ENCODE results near the gene GGCT. TPM values are rescaled to one million over a fixed set of nuclear protein-coding genes. Genes with fewer than 3 reads are reported as not detected.

Gene GGCT
- total RNA-seq, 4 donors from 2014 or later: 3.6 to 21.3 (median 16.5) TPM

GRCh38 chr7:30459591-30460245 is 44.9 kb downstream of the GGCT start:
- Histone ChIP-seq H3K27ac (peak overlapping the region; percentile 55 to 74 (median 71)), H3K36me3 (peaks cover 0 to 17% (median 4%) of the 10 kb centered on the region in 4 donors), H3K9me3 (no peaks in the 10 kb centered on the region), H3K27me3 (no peaks in the 10 kb centered on the region), H3K4me1 (peaks cover 8 to 36% (median 23%) of the 10 kb centered on the region in 4 donors), H3K4me3 (peak overlapping the region in 1 of 4 donors; percentile 3)
- DNase-seq: peak; percentile 74
- TF ChIP-seq EP300 (IDR thresholded peaks at IDR 0.05; ENCODE audit: low read depth) (peak; percentile 36), POLR2A (IDR thresholded peaks at IDR 0.05) (no peak), POLR2AphosphoS5 (IDR thresholded peaks at IDR 0.05) (peak; percentile 42 to 64 (median 54))
- TF ChIP-seq, protein P1, sequence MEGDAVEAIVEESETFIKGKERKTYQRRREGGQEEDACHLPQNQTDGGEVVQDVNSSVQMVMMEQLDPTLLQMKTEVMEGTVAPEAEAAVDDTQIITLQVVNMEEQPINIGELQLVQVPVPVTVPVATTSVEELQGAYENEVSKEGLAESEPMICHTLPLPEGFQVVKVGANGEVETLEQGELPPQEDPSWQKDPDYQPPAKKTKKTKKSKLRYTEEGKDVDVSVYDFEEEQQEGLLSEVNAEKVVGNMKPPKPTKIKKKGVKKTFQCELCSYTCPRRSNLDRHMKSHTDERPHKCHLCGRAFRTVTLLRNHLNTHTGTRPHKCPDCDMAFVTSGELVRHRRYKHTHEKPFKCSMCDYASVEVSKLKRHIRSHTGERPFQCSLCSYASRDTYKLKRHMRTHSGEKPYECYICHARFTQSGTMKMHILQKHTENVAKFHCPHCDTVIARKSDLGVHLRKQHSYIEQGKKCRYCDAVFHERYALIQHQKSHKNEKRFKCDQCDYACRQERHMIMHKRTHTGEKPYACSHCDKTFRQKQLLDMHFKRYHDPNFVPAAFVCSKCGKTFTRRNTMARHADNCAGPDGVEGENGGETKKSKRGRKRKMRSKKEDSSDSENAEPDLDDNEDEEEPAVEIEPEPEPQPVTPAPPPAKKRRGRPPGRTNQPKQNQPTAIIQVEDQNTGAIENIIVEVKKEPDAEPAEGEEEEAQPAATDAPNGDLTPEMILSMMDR (IDR thresholded peaks at IDR 0.05): no peak
- 22 to 36% methylated on average over 8 to 9 of the region's 9 CpGs for WGBS, 2 donors (ENCODE audit: low coverage in 1 of 2)
- intact Hi-C loops (cut with DNase I; ENCODE audit: low total_unique reads) (no loop called here), in situ Hi-C loops (cut with MboI; ENCODE audit: low pct_ligation_motif_present in 1 of 4, low pct_unique_long_range_greater_than_20kb in 1 of 4, low sequenced_read_pairs in 3 of 4) (loop anchor here in 1 of 4 donors (25.0 kb wide), 1 partner anchor 172 kb away; the partner anchor contains the start of gene ZNRF2)

DNA sequence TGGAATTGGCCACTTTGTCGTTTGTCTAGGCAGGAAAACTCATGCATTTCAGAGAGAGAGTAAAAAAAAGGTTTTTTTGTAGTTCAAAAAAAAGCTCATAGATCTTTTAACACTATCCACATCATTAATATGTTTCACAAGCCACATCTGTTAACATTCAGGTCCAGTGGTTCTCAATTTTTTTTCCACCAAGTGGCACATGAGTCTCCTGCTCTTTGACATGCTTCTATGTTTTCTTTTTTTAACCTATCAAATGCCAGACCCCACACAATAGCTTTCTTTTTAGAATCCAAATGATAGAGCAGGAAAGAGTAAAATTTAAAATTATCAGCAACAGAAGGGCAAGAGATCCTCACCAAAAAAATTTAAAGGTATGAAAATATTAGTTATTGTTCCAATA is 46.3 kb downstream of the GGCT start:
- Histone ChIP-seq H3K27ac (peak overlapping the region in 2 of 4 donors; percentile 55 to 71), H3K27me3 (no peaks in the 10 kb centered on the region), H3K36me3 (peaks cover 0 to 17% (median 6%) of the 10 kb centered on the region in 4 donors), H3K4me3 (no peak overlapping the region), H3K9me3 (no peaks in the 10 kb centered on the region), H3K4me1 (peaks cover 8 to 29% (median 21%) of the 10 kb centered on the region in 4 donors)
- 55 to 68% methylated on average over 1 of the region's 1 CpG for WGBS, 2 donors (ENCODE audit: low coverage in 1 of 2)
- intact Hi-C loops (cut with DNase I; ENCODE audit: low total_unique reads): no loop called here
- TF ChIP-seq EP300 (IDR thresholded peaks at IDR 0.05; ENCODE audit: low read depth): no peak
- no peak for TF ChIP-seq POLR2A (IDR thresholded peaks at IDR 0.05)
- TF ChIP-seq POLR2AphosphoS5 (IDR thresholded peaks at IDR 0.05): no peak
- TF ChIP-seq, protein P1 (IDR thresholded peaks at IDR 0.05): no peak
- in situ Hi-C loops (cut with MboI; ENCODE audit: low pct_ligation_motif_present in 1 of 4, low pct_unique_long_range_greater_than_20kb in 1 of 4, low sequenced_read_pairs in 3 of 4): loop anchor here in 1 of 4 donors (25.0 kb wide), 1 partner anchor 171 kb away; the partner anchor contains the start of gene ZNRF2
- DNase-seq: no peak

- Histone ChIP-seq H3K9me3 (no peaks in the 10 kb centered on the region), H3K27me3 (no peaks in the 10 kb centered on the region), H3K36me3 (peaks cover 0 to 17% (median 8%) of the 10 kb centered on the region in 4 donors), H3K4me3 (no peak overlapping the region), H3K27ac (no peak overlapping the region), H3K4me1 (peaks cover 2 to 6% (median 3%) of the 10 kb centered on the region in 4 donors)
- in situ Hi-C loops (cut with MboI; ENCODE audit: low pct_ligation_motif_present in 1 of 4, low pct_unique_long_range_greater_than_20kb in 1 of 4, low sequenced_read_pairs in 3 of 4) (loop anchor here in 1 of 4 donors (25.0 kb wide), 1 partner anchor 167 kb away; the partner anchor contains the start of gene ZNRF2), intact Hi-C loops (cut with DNase I; ENCODE audit: low total_unique reads) (no loop called here)
- TF ChIP-seq POLR2A (IDR thresholded peaks at IDR 0.05) (no peak), POLR2AphosphoS5 (IDR thresholded peaks at IDR 0.05) (no peak), EP300 (IDR thresholded peaks at IDR 0.05; ENCODE audit: low read depth) (no peak)
- DNase-seq: no peak
- WGBS, 2 donors (ENCODE audit: low coverage in 1 of 2): 76 to 100% methylated on average over 2 to 3 of the region's 3 CpGs
Measured at GRCh38 chr7:30453921-30454320, 50.7 kb downstream of the GGCT start.

DNA sequence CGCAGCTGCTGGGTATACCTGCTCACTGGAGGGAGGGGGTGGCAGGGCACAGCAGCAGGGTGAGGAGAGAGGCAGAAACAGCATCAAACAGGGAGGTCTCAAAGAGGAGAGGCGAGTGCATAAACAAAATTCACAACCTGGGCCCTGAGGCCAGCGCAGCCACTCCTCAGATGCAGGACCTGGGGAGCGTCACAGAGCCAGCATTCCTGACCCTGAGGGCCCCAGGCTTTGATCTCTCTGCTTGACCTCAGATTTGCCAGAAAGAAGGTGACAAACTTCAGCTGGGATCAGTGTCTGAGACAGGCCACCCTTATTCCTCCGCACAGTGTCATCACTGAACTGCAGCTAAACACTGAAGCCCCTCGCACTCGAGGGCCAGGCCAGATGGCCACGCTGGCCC is 51.6 kb downstream of the GGCT start:
- H3K4me1 ChIP-seq: no peaks in the 10 kb centered on the region
- H3K27ac ChIP-seq: no peak overlapping the region
- H3K36me3 ChIP-seq: peaks cover 0 to 16% (median 8%) of the 10 kb centered on the region in 4 donors
- WGBS, 2 donors (ENCODE audit: low coverage in 1 of 2): 96 to 100% methylated on average over 1 to 8 of the region's 8 CpGs
- DNase-seq: no peak
- H3K9me3 ChIP-seq: no peaks in the 10 kb centered on the region
- TF ChIP-seq POLR2A (IDR thresholded peaks at IDR 0.05) (no peak), EP300 (IDR thresholded peaks at IDR 0.05; ENCODE audit: low read depth) (no peak), POLR2AphosphoS5 (IDR thresholded peaks at IDR 0.05) (no peak)
- TF ChIP-seq, protein P1 (IDR thresholded peaks at IDR 0.05): no peak
- no peak overlapping the region for H3K4me3 ChIP-seq
- no peaks in the 10 kb centered on the region for H3K27me3 ChIP-seq
- intact Hi-C loops (cut with DNase I; ENCODE audit: low total_unique reads): no loop called here
- in situ Hi-C loops (cut with MboI; ENCODE audit: low pct_ligation_motif_present in 1 of 4, low pct_unique_long_range_greater_than_20kb in 1 of 4, low sequenced_read_pairs in 3 of 4): loop anchor here in 1 of 4 donors (25.0 kb wide), 1 partner anchor 166 kb away; the partner anchor contains the start of gene ZNRF2
